Measurements from ENCODE around the gene RTEL1.

Gene RTEL1

GRCh38 chr20:63619086-63619485 lies 39.0 kb upstream of the RTEL1 start:
- Histone ChIP-seq H3K9me3 (ENCODE audit: control insufficient read depth in 1 of 2, low read length in 2 of 2) (no peaks in the 10 kb centered on the region), H3K27ac (ENCODE audit: low read length) (no peak overlapping the region), H3K4me1 (ENCODE audit: control insufficient read depth in 1 of 2, insufficient read depth in 2 of 2, low read length in 2 of 2) (no peaks in the 10 kb centered on the region), H3K36me3 (ENCODE audit: control insufficient read depth in 1 of 2, insufficient read depth in 2 of 2, low read length in 2 of 2) (peaks cover 14 to 25% of the 10 kb centered on the region in 2 donors), H3K4me3 (ENCODE audit: low read depth in 1 of 2, low read length in 2 of 2) (no peak overlapping the region), H3K27me3 (ENCODE audit: low read depth, low read length) (no peaks in the 10 kb centered on the region)

- Histone ChIP-seq H3K4me1 (ENCODE audit: control insufficient read depth in 1 of 2, insufficient read depth in 2 of 2, low read length in 2 of 2) (no peaks in the 10 kb centered on the region), H3K27ac (ENCODE audit: low read length) (no peak overlapping the region), H3K36me3 (ENCODE audit: control insufficient read depth in 1 of 2, insufficient read depth in 2 of 2, low read length in 2 of 2) (peaks cover 14 to 25% of the 10 kb centered on the region in 2 donors), H3K4me3 (ENCODE audit: low read depth in 1 of 2, low read length in 2 of 2) (no peak overlapping the region), H3K27me3 (ENCODE audit: low read depth, low read length) (no peaks in the 10 kb centered on the region), H3K9me3 (ENCODE audit: control insufficient read depth in 1 of 2, low read length in 2 of 2) (no peaks in the 10 kb centered on the region)
Measured at GRCh38 chr20:63619505-63619904, 38.6 kb upstream of the RTEL1 start.

GRCh38 chr20:63620991-63621390 lies 37.1 kb upstream of the RTEL1 start:
- H3K36me3 ChIP-seq (ENCODE audit: control insufficient read depth in 1 of 2, insufficient read depth in 2 of 2, low read length in 2 of 2) = peaks cover 11 to 25% of the 10 kb centered on the region in 2 donors
- H3K4me3 ChIP-seq (ENCODE audit: low read depth in 1 of 2, low read length in 2 of 2) = no peak overlapping the region
- no peaks in the 10 kb centered on the region for H3K9me3 ChIP-seq (ENCODE audit: control insufficient read depth in 1 of 2, low read length in 2 of 2)
- H3K27ac ChIP-seq (ENCODE audit: low read length) = no peak overlapping the region
- no peaks in the 10 kb centered on the region for H3K27me3 ChIP-seq (ENCODE audit: low read depth, low read length)
- peaks cover 0 to 7% of the 10 kb centered on the region in 2 donors for H3K4me1 ChIP-seq (ENCODE audit: control insufficient read depth in 1 of 2, insufficient read depth in 2 of 2, low read length in 2 of 2)

DNA sequence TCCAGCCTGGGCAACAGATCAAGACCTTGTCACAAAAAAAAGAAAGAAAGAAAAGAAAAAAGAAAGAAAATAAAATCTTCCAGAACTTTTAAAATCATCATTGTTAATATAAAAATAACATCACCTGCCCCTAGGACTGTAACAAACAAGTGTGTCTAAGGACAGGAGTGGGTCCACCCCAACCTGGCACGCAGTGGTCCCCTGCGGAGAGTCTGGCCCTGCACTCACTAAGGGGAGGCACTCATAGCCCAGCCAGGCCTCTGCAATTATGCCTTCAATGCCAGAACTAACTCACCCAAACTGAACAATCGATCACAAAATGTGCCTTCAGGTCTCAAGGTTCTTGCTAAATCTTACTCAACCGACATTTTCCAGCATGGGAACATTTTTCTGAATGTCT lies 36.0 kb upstream of the RTEL1 start:
- peaks cover 11 to 15% of the 10 kb centered on the region in 2 donors for H3K36me3 ChIP-seq (ENCODE audit: control insufficient read depth in 1 of 2, insufficient read depth in 2 of 2, low read length in 2 of 2)
- no peaks in the 10 kb centered on the region for H3K27me3 ChIP-seq (ENCODE audit: low read depth, low read length)
- H3K27ac ChIP-seq (ENCODE audit: low read length) = no peak overlapping the region
- peaks cover 0 to 8% of the 10 kb centered on the region in 2 donors for H3K4me1 ChIP-seq (ENCODE audit: control insufficient read depth in 1 of 2, insufficient read depth in 2 of 2, low read length in 2 of 2)
- H3K9me3 ChIP-seq (ENCODE audit: control insufficient read depth in 1 of 2, low read length in 2 of 2) = no peaks in the 10 kb centered on the region
- no peak overlapping the region for H3K4me3 ChIP-seq (ENCODE audit: low read depth in 1 of 2, low read length in 2 of 2)

GRCh38 chr20:63622732-63623131 lies 35.4 kb upstream of the RTEL1 start:
- H3K4me1 ChIP-seq (ENCODE audit: control insufficient read depth in 1 of 2, insufficient read depth in 2 of 2, low read length in 2 of 2) = peaks cover 0 to 8% of the 10 kb centered on the region in 2 donors

DNA sequence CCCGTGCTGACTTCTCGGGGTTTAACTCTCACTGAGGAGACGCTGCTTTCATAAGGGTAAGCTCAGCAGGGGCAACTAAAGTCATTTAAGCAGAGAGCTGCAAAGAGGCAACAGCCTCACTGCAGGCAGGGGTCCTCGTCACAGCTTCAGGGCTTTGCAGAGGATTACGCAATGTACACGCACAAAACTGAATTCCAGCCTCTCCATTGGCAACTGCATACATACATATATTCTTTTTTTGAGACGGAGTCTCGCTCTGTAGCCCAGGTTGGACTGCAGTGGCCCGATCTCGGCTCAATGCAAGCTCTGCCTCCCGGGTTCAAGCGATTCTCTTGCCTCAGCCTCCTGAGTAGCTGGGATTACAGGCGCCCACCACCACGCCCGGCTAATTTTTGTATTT lies 33.6 kb upstream of the RTEL1 start:
- Histone ChIP-seq H3K36me3 (ENCODE audit: control insufficient read depth in 1 of 2, insufficient read depth in 2 of 2, low read length in 2 of 2) (no peaks in the 10 kb centered on the region), H3K9me3 (ENCODE audit: control insufficient read depth in 1 of 2, low read length in 2 of 2) (no peaks in the 10 kb centered on the region), H3K4me1 (ENCODE audit: control insufficient read depth in 1 of 2, insufficient read depth in 2 of 2, low read length in 2 of 2) (peaks cover 5 to 20% of the 10 kb centered on the region in 2 donors), H3K4me3 (ENCODE audit: low read depth in 1 of 2, low read length in 2 of 2) (no peak overlapping the region), H3K27me3 (ENCODE audit: low read depth, low read length) (no peaks in the 10 kb centered on the region), H3K27ac (ENCODE audit: low read length) (no peak overlapping the region)

More at GRCh38 chr20:63622732-63623131, 35.4 kb upstream of the RTEL1 start:
- no peaks in the 10 kb centered on the region for H3K9me3 ChIP-seq (ENCODE audit: control insufficient read depth in 1 of 2, low read length in 2 of 2)
- no peak overlapping the region for H3K4me3 ChIP-seq (ENCODE audit: low read depth in 1 of 2, low read length in 2 of 2)
- no peak overlapping the region for H3K27ac ChIP-seq (ENCODE audit: low read length)
- peaks cover 10 to 11% of the 10 kb centered on the region in 2 donors for H3K36me3 ChIP-seq (ENCODE audit: control insufficient read depth in 1 of 2, insufficient read depth in 2 of 2, low read length in 2 of 2)
- no peaks in the 10 kb centered on the region for H3K27me3 ChIP-seq (ENCODE audit: low read depth, low read length)

DNA sequence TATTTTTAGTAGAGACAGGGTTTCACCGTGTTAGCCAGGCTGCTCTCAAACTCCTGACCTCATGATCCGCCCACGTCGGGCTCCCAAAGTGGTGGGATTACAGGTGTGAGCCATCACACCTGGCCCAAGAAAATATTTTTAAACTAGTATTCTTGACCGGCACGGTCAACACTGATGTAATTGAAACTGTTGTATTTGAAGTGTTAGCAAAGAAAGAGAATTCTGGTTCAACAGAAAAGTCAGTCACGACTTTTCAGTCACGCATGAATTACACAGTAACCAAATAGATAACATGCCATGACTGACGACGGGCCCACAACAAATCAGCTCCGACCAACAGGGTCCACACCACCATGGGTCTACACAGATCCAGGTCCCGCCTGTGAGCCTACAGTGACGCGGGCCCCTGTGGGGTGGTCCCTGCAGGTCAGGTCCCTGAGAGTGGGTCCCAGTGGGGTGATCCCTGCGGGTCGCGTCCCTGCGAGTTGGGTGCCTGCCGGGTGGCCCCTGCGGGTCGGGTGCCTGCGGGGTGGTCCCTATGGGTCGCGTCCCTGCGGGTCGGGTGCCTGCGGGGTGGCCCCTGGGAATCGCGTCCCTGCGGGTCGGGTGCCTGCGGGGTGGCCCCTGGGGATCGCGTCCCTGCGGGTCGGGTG lies 32.2 kb upstream of the RTEL1 start:
- H3K4me1 ChIP-seq (ENCODE audit: control insufficient read depth in 1 of 2, insufficient read depth in 2 of 2, low read length in 2 of 2) = peaks cover 5 to 20% of the 10 kb centered on the region in 2 donors
- no peaks in the 10 kb centered on the region for H3K27me3 ChIP-seq (ENCODE audit: low read depth, low read length)
- no peaks in the 10 kb centered on the region for H3K9me3 ChIP-seq (ENCODE audit: control insufficient read depth in 1 of 2, low read length in 2 of 2)
- peak overlapping the region; percentile 39 for H3K27ac ChIP-seq (ENCODE audit: low read length)
- H3K4me3 ChIP-seq (ENCODE audit: low read depth in 1 of 2, low read length in 2 of 2) = peak overlapping the region; percentile 66 to 71
- H3K36me3 ChIP-seq (ENCODE audit: control insufficient read depth in 1 of 2, insufficient read depth in 2 of 2, low read length in 2 of 2) = no peaks in the 10 kb centered on the region

DNA sequence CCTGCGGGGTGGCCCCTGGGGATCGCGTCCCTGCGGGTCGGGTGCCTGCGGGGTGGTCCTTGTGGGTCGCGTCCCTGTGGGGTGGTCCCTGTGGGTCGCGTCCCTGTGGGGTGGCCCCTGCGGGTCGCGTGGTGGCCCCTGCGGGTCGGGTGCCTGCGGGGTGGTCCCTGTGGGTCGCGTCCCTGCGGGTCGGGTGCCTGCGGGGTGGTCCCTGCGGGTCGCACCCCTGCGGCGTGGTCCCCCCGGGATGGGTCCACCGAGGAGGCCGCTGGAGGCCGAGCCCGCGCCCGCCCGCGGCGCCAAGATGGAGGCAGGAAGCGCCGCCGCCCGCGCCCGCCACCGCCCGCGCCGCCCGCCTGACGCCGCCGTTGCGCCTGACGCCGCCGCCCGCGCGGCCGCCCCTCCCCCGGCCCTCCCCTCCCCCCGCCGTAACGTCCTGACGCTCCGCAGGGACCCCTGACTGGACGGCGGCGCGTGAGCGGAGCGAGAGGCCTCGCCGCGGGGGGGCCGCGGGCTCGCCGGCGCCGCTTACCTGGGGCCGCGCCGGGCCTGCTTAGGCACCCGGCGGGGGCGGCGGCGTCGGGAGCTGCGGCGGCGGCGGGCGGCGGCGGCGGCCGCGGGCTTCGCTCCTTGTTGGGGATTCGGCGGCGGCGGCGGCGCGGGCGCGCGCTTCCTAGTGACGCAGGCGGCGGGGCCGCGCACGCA lies 31.5 kb upstream of the RTEL1 start, which contains the start of gene GMEB2:
GMEB2 (minus strand) TSS at position 678 of the 705 bp plus-strand sequence. CDS start 7,704 bp downstream, outside the sequence.
- H3K36me3 ChIP-seq (ENCODE audit: control insufficient read depth in 1 of 2, insufficient read depth in 2 of 2, low read length in 2 of 2) = no peaks in the 10 kb centered on the region
- peak within 1 kb of the TSS; percentile 70 to 88 for H3K4me3 ChIP-seq (ENCODE audit: low read depth in 1 of 2, low read length in 2 of 2)
- no peaks in the 10 kb centered on the region for H3K9me3 ChIP-seq (ENCODE audit: control insufficient read depth in 1 of 2, low read length in 2 of 2)
- H3K27me3 ChIP-seq (ENCODE audit: low read depth, low read length) = no peaks in the 10 kb centered on the region
- peak within 1 kb of the TSS; percentile 79 for H3K27ac ChIP-seq (ENCODE audit: low read length)
- peaks cover 5 to 20% of the 10 kb centered on the region in 2 donors for H3K4me1 ChIP-seq (ENCODE audit: control insufficient read depth in 1 of 2, insufficient read depth in 2 of 2, low read length in 2 of 2)

GRCh38 chr20:63627129-63627750 lies 30.9 kb upstream of the RTEL1 start:
- no peaks in the 10 kb centered on the region for H3K36me3 ChIP-seq (ENCODE audit: control insufficient read depth in 1 of 2, insufficient read depth in 2 of 2, low read length in 2 of 2)
- peak overlapping the region; percentile 70 to 88 for H3K4me3 ChIP-seq (ENCODE audit: low read depth in 1 of 2, low read length in 2 of 2)
- peak overlapping the region; percentile 79 for H3K27ac ChIP-seq (ENCODE audit: low read length)

DNA sequence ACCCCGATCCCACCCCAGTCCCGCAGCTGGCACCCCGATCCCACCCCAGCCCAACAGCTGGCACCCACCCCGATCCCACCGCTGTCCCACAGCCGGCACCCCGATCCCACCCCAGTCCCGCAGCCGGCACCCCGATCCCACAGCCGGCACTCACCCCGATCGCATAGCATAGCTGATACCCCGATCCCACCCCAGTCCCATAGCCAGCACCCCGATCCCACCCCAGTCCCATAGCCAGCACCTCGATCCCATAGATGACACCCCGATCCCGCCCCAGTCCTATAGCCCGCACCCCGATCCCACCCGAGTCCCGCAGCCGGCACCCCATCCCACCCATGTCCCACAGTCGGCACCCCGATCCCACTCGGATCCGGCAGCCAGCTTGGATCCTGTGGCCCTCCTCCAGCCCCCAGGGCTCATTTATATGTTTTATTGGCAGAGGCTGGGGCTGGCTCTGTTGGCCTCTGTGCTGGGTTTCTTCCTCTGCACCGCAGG lies 30.3 kb upstream of the RTEL1 start:
- Histone ChIP-seq H3K4me3 (ENCODE audit: low read depth in 1 of 2, low read length in 2 of 2) (peak overlapping the region; percentile 70 to 88), H3K36me3 (ENCODE audit: control insufficient read depth in 1 of 2, insufficient read depth in 2 of 2, low read length in 2 of 2) (no peaks in the 10 kb centered on the region), H3K9me3 (ENCODE audit: control insufficient read depth in 1 of 2, low read length in 2 of 2) (no peaks in the 10 kb centered on the region), H3K4me1 (ENCODE audit: control insufficient read depth in 1 of 2, insufficient read depth in 2 of 2, low read length in 2 of 2) (peaks cover 5 to 20% of the 10 kb centered on the region in 2 donors), H3K27me3 (ENCODE audit: low read depth, low read length) (no peaks in the 10 kb centered on the region), H3K27ac (ENCODE audit: low read length) (peak overlapping the region; percentile 60)

More at GRCh38 chr20:63627129-63627750, 30.9 kb upstream of the RTEL1 start:
- Histone ChIP-seq H3K27me3 (ENCODE audit: low read depth, low read length) (no peaks in the 10 kb centered on the region), H3K9me3 (ENCODE audit: control insufficient read depth in 1 of 2, low read length in 2 of 2) (no peaks in the 10 kb centered on the region), H3K4me1 (ENCODE audit: control insufficient read depth in 1 of 2, insufficient read depth in 2 of 2, low read length in 2 of 2) (peaks cover 5 to 20% of the 10 kb centered on the region in 2 donors)

Measured in muscle layer of duodenum (tissue), 2 donors.